HCT116 (cell line): ENCODE results near the gene TBC1D17. TPM values are rescaled to one million over a fixed set of nuclear protein-coding genes. Genes with fewer than 3 reads are reported as not detected.

Experiments
- ATAC-seq: fragments of 200-7000 bp; cut with Tn5 transposase; 2 replicates; pipeline ENCODE4 v1.9.1; 2020; ENCODE audit warnings: mild to moderate bottlenecking, moderate library complexity
- BruUV-seq: library from RNA; stranded (reverse); fragments of 400-500 nt; replicated peaks from 2 replicates; lab custom pipeline; 2021; lab: Mats Ljungman, UMichigan
- CTCF ChIA-PET: fragments of 300-600 bp; sonication (Branson Sonifier 250); formaldehyde crosslinking; loops from one replicate; lab custom pipeline; 2021; ENCODE audit warnings: antibody characterized with exemption; lab: Charles Lee
- POLR2A ChIA-PET: fragments of 300-600, 350-600 bp; sonication (Branson Sonifier 250); formaldehyde crosslinking; loops from one replicate; lab custom pipeline; 2021; ENCODE audit warnings: antibody characterized with exemption; lab: Charles Lee
- RAD21 ChIA-PET, 2 experiments: fragments of 300-600 bp; sonication (Branson Sonifier 250); formaldehyde crosslinking; loops; one replicate each; lab custom pipeline; 2023; ENCODE audit warnings: low total read pairs in 2 of 2; ENCODE audit not compliant: uncharacterized antibody in 2 of 2, unreplicated experiment in 2 of 2, low non-redundant PET in 1 of 2; lab: Charles Lee
- DNase-seq: peaks from one replicate; pipeline ENCODE4 v3.0.0-alpha.2; 2010; ENCODE audit warnings: low read depth, low spot score
- H2AFZ ChIP-seq: fragments of 200-600 bp; shearing (Covaris generic), sonication (generic); 2 replicates; pipeline ENCODE4 v1.6.1; 2017; ENCODE audit warnings: low read depth, mixed run types, mixed read lengths, antibody characterized with exemption, low read length; ENCODE audit not compliant: poor library complexity, severe bottlenecking
- H3K27ac ChIP-seq: 2 replicates; pipeline ENCODE4 v1.5.1; 2012; ENCODE audit warnings: low read depth, low read length
- H3K27me3 ChIP-seq: fragments of 200-600 bp; sonication (generic); 2 replicates; pipeline ENCODE4 v1.6.1; 2016; ENCODE audit warnings: mixed run types, low read length, mixed read lengths; ENCODE audit not compliant: insufficient read depth
- H3K36me3 ChIP-seq, 2 experiments: fragments of 200-500 bp in 1 of 2; fragments of 200-600 bp in 1 of 2; sonication (Bioruptor generic) in 1 of 2; sonication (generic) in 1 of 2; 2 replicates each; pipeline versions ENCODE4 v1.5.1 to v1.6.1; 2014 to 2016; ENCODE audit warnings: low read length in 2 of 2, inconsistent platforms in 1 of 2, mixed read lengths in 1 of 2, mixed run types in 1 of 2; ENCODE audit not compliant: insufficient read depth in 2 of 2, control insufficient read depth in 1 of 2
- H3K4me1 ChIP-seq, 2 experiments: fragments of 200-600 bp in 1 of 2; sonication (generic) in 1 of 2; 2 replicates each; pipeline versions ENCODE4 v1.5.1 to v1.6.1; 2012 to 2017; ENCODE audit warnings: low read length in 2 of 2, inconsistent platforms in 1 of 2, mild to moderate bottlenecking in 1 of 2, mixed read lengths in 1 of 2, mixed run types in 1 of 2, moderate library complexity in 1 of 2; ENCODE audit not compliant: insufficient read depth in 2 of 2, control insufficient read depth in 1 of 2
- H3K4me2 ChIP-seq: fragments of 200-600 bp; sonication (generic); 2 replicates; pipeline ENCODE4 v1.6.1; 2017; ENCODE audit warnings: mixed run types, low read length, mixed read lengths
- H3K4me3 ChIP-seq, 2 experiments: fragments of 200-600 bp in 1 of 2; sonication (generic) in 1 of 2; replicated peaks in 1 of 2; 2 replicates each; pipeline ENCODE4 v1.5.1; 2011 to 2016; ENCODE audit warnings: low read length in 2 of 2, control low read depth in 1 of 2, low read depth in 1 of 2, mild to moderate bottlenecking in 1 of 2, mixed read lengths in 1 of 2, mixed run types in 1 of 2
- H3K79me2 ChIP-seq: fragments of 200-600 bp; sonication (generic); 2 replicates; pipeline ENCODE4 v1.6.1; 2017; ENCODE audit warnings: mild to moderate bottlenecking, mixed run types, low read length, moderate library complexity, mixed read lengths; ENCODE audit not compliant: insufficient read depth
- H3K9ac ChIP-seq: fragments of 200-600 bp; sonication (generic); 2 replicates; pipeline ENCODE4 v1.6.1; 2016; ENCODE audit warnings: low read length, mixed read lengths
- H3K9me2 ChIP-seq: fragments of 200-600 bp; sonication (generic), shearing (Covaris generic); 2 replicates; pipeline ENCODE4 v1.6.1; 2017; ENCODE audit warnings: mixed run types, mild to moderate bottlenecking, moderate library complexity; ENCODE audit not compliant: insufficient read depth
- H3K9me3 ChIP-seq, 2 experiments: fragments of 200-500 bp in 1 of 2; fragments of 200-600 bp in 1 of 2; sonication (Bioruptor generic) in 1 of 2; sonication (generic) in 1 of 2; 2 replicates each; pipeline ENCODE4 v1.6.1; 2014 to 2017; ENCODE audit warnings: low read length in 2 of 2, mixed read lengths in 2 of 2, inconsistent platforms in 1 of 2, low read depth in 1 of 2, mild to moderate bottlenecking in 1 of 2, mixed run types in 1 of 2, moderate library complexity in 1 of 2; ENCODE audit not compliant: control insufficient read depth in 1 of 2, insufficient read depth in 1 of 2
- H4K20me1 ChIP-seq: fragments of 200-600 bp; sonication (generic), shearing (Covaris generic); 2 replicates; pipeline ENCODE4 v1.6.1; 2017; ENCODE audit warnings: mixed run types, mild to moderate bottlenecking, moderate library complexity; ENCODE audit not compliant: insufficient read depth
- FOSL1 ChIP-seq: IDR thresholded peaks from 2 replicates; pipeline ENCODE4 v1.6.1; 2012; ENCODE audit warnings: low read depth
- ZNF274 ChIP-seq: fragments of 200-500 bp; sonication (Bioruptor generic); IDR thresholded peaks from 2 replicates; pipeline ENCODE4 v1.6.1; 2014; ENCODE audit warnings: mild to moderate bottlenecking, low read depth, low read length, inconsistent platforms
- intact Hi-C: fragments of 100-400 bp; cut with micrococcal nuclease; formaldehyde crosslinking; loops from 2 replicates; pipeline ENCODE4 v1.10.0; 2022
- total RNA-seq: library from RNA; stranded (reverse); gene quantifications from one replicate; pipeline ENCODE4 v1.2.1, GENCODE V29; 2021; ENCODE audit not compliant: unreplicated experiment
- TF ChIP-seq, protein P1 (sequence below): IDR thresholded peaks from 2 replicates; pipeline ENCODE4 v1.6.1; 2011; ENCODE audit warnings: mild to moderate bottlenecking, low read length, moderate library complexity; ENCODE audit not compliant: insufficient replicate concordance; ENCODE audit errors: extremely low read depth

Gene TBC1D17
- total RNA-seq, 1 experiment from 2014 or later, result 32.9 TPM

- BruUV-seq, result no TSS peak
- TF ChIP-seq ZNF274 (no peak), FOSL1 (no peak)
These were observed 19.5 kb downstream of the TBC1D17 start, which contains the start of gene IL4I1 for GRCh38 chr19:49896863-49897621. TSS of gene IL4I1 (minus strand) at chr19:49896887. CDS start at chr19:49896160, 727 bp downstream.

DNA sequence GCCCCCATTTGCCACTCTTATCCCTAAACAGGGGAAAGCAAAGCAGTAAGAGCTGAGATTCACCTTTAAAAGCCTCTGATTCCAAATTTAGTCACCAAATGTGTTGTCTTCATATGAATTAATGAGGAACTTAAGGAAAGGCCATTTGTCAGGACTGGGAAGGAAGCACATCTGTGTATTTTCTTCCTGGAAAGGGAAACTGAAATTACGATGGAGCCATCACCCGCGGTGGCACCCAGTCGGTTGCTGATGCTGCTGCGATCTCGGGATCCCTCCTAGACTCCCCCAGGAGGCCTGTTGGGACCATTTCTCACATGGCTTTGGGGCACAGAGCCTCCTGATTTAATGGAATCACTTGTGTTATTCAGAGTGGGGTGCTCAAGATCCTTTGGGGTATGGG is 26.6 kb downstream of the TBC1D17 start:
- RAD21 ChIA-PET, result no interaction called here
- TF ChIP-seq, protein P1, sequence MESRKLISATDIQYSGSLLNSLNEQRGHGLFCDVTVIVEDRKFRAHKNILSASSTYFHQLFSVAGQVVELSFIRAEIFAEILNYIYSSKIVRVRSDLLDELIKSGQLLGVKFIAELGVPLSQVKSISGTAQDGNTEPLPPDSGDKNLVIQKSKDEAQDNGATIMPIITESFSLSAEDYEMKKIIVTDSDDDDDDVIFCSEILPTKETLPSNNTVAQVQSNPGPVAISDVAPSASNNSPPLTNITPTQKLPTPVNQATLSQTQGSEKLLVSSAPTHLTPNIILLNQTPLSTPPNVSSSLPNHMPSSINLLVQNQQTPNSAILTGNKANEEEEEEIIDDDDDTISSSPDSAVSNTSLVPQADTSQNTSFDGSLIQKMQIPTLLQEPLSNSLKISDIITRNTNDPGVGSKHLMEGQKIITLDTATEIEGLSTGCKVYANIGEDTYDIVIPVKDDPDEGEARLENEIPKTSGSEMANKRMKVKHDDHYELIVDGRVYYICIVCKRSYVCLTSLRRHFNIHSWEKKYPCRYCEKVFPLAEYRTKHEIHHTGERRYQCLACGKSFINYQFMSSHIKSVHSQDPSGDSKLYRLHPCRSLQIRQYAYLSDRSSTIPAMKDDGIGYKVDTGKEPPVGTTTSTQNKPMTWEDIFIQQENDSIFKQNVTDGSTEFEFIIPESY, result no peak
- TF ChIP-seq, all 23 proteins: peak for 0

More at GRCh38 chr19:49896863-49897621, 19.5 kb downstream of the TBC1D17 start, which contains the start of gene IL4I1:
- Histone ChIP-seq H3K9me3 (no peaks in the 10 kb centered on the region), H3K27ac (no peak within 1 kb of the TSS), H3K4me1 (peaks cover 0 to 5% of the 10 kb centered on the region in 2 experiments; a peak in 1 of 4 replicates), H4K20me1 (no peaks in the 10 kb centered on the region), H2AFZ (no peak within 1 kb of the TSS), H3K9ac (no peak within 1 kb of the TSS), H3K79me2 (no peaks in the 10 kb centered on the region), H3K9me2 (no peaks in the 10 kb centered on the region), H3K36me3 (no peaks in the 10 kb centered on the region), H3K27me3 (no peaks in the 10 kb centered on the region), H3K4me3 (no peak within 1 kb of the TSS), H3K4me2 (no peak within 1 kb of the TSS)
- no peak for ATAC-seq
- ChIA-PET CTCF (no interaction called here), POLR2A (no interaction called here), RAD21 (no interaction called here)
- intact Hi-C loops, result no loop called here
- DNase-seq, result no peak

More for the DNA sequence above, 26.6 kb downstream of the TBC1D17 start:
- no peak overlapping the region for H3K4me2 ChIP-seq
- H4K20me1 ChIP-seq, result no peaks in the 10 kb centered on the region
- DNase-seq (no peak), ATAC-seq (no peak)
- H3K79me2 ChIP-seq, result peaks cover 4% of the 10 kb centered on the region; the same call in 1 of the 2 replicates
- no peak overlapping the region for H2AFZ ChIP-seq
- no TSS peak for BruUV-seq
- H3K27me3 ChIP-seq, result no peaks in the 10 kb centered on the region
- no peaks in the 10 kb centered on the region for H3K9me3 ChIP-seq
- H3K36me3 ChIP-seq, result peaks cover 4 to 26% of the 10 kb centered on the region in 2 experiments; a peak in 3 of 4 replicates
- H3K9ac ChIP-seq, result no peak overlapping the region
- POLR2A ChIA-PET, result no interaction called here
- H3K4me3 ChIP-seq, result no peak overlapping the region
- no peaks in the 10 kb centered on the region for H3K4me1 ChIP-seq
- CTCF ChIA-PET, result no interaction called here
- intact Hi-C loops, result no loop called here
- H3K9me2 ChIP-seq, result no peaks in the 10 kb centered on the region
- H3K27ac ChIP-seq, result no peak overlapping the region
